Raji (cell line): Measurements from ENCODE around the gene RASSF5.

Experiments used
- POLR2A ChIP-seq: IDR thresholded peaks from 2 replicates; pipeline ENCODE4 v1.6.1; 2011; ENCODE audit warnings: low read depth, low read length, control low read depth; ENCODE audit not compliant: insufficient read depth

The RASSF5 gene

GRCh38 chr1:206583707-206584648 lies 76.6 kb downstream of the RASSF5 start:
- TF ChIP-seq POLR2A: no peak

GRCh38 chr1:206584683-206585082 lies 77.4 kb downstream of the RASSF5 start:
- no peak for TF ChIP-seq POLR2A

- no peak for TF ChIP-seq POLR2A
Observed at GRCh38 chr1:206586501-206587445, 79.4 kb downstream of the RASSF5 start.

- TF ChIP-seq POLR2A: no peak
Observed at GRCh38 chr1:206587904-206588303, 80.6 kb downstream of the RASSF5 start.

GRCh38 chr1:206588492-206588891 lies 81.2 kb downstream of the RASSF5 start:
- no peak for TF ChIP-seq POLR2A

GRCh38 chr1:206589206-206589605 lies 81.9 kb downstream of the RASSF5 start:
- TF ChIP-seq POLR2A: no peak

GRCh38 chr1:206590025-206590758 lies 82.9 kb downstream of the RASSF5 start:
- no peak for TF ChIP-seq POLR2A

GRCh38 chr1:206591226-206591625 lies 83.9 kb downstream of the RASSF5 start:
- TF ChIP-seq POLR2A: no peak

GRCh38 chr1:206591696-206592095 lies 84.4 kb downstream of the RASSF5 start:
- no peak for TF ChIP-seq POLR2A

GRCh38 chr1:206593351-206593925 lies 86.1 kb downstream of the RASSF5 start:
- TF ChIP-seq POLR2A: no peak

GRCh38 chr1:206595581-206596318 lies 88.4 kb downstream of the RASSF5 start:
- no peak for TF ChIP-seq POLR2A

GRCh38 chr1:206596319-206596666 lies 89.0 kb downstream of the RASSF5 start:
- no peak for TF ChIP-seq POLR2A

- no peak for TF ChIP-seq POLR2A
Observed at GRCh38 chr1:206600527-206600926, 93.2 kb downstream of the RASSF5 start.

- no peak for TF ChIP-seq POLR2A
Observed at GRCh38 chr1:206604861-206605260, 97.5 kb downstream of the RASSF5 start.
